Measurements from ENCODE around the gene TCERG1L.

Gene TCERG1L

DNA sequence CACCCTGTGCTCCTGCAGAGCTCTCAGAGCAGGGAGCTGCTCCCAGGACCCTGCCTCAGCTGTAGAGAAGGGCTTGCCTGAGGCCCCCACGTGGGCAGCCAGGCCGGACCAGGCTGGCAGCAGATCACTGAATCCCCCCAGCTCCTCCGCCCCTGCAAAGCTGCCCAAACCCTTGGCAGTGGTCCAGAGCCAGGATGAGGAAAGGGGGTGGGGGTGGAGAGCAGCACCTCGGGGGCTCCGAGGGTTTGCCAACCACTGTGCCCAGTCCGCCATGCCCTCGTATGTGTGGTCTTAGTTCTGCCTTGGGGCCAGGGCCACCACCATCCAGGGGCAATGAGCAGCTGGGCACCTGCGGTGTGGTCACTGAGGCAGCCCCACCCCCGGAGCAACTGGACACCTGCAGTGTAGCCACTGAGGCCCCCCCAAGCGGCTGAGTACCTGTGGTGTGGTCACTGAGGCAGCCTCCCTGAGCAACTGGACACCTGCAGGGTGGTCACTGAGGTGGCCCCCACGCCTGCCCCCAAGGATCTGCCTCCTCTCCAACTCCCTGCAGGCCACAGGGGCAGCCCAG is 90.8 kb downstream of the TCERG1L start:
- DNase-seq, result no peak

DNA sequence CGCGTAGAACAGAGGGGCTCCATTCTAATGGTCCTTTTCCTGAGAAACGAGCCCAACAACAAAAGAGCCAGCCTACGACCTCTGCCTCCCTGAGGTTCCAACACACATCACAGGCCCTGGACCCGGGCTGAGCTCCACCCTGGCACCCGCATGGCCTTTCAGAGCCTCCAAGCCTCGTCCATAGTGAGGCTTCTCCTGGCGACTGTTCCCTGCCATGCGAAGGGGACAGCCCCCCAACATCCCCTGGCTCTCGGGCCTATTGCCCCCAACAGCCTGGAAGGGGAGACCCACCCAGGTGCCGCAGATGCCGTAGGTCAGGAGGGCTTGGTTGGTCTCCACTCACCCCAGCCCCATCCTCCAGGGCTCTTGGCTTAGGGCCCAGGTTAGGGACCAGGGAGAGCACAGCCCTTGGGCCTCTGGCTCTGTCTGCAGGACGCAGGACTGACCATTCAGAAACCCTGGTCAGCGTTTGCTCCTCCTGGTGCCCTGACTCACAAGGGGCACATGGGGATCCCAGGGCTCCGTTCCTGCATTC is 91.5 kb downstream of the TCERG1L start:
- no peak for DNase-seq

DNA sequence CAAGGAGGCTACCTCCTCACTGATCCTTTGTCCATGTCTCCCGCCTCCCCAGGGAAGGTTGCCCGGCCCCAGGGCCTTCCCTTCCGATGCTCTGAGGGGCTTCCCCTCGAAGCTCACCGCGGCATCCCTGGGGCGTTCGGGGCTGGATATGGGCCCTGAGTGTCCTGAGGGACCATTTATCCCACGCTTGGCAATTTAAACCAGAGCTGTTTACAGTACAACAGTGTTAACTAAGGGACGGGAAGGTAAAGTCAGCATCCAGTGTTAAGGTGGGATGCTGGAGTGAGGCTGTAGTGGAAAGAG is 92.0 kb downstream of the TCERG1L start:
- DNase-seq, result no peak

DNA sequence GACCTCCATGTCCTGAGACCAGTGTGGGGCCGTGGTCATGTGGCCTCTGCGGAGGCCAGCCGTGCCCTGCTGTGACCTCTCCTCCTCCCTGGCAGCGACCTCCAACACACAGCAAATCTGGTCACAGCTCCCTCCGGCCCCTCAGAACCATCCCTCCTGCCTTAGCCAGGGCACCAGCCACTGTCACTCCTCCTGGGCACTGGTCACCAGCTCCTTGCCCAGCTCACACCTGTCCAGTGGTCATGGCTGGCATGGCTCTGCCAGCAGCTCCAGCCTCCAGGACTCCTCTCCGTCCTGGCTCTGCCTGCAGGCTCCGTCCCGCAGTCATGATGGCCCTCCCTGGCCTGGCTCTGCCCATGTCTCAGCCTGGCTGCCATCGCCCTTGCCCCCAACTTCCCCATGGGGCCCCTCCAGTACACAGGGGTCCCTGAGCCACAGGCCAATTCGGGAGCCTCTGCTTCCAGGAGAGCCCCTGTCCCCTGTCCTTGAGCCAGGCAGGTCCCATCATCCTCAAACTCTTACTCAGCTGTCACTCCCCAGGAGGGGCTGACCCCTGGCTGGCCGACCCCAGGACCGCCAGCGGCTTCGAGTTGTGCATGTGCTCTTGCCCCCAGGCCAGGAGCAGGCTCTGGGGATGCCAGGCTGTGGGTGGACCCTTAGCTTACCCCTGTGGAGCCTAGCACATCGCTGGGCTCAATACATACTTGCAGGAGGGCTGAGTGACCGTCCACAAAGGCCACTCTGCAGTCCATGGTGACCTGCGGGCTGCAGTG is 92.5 kb downstream of the TCERG1L start:
- no peak for DNase-seq

DNA sequence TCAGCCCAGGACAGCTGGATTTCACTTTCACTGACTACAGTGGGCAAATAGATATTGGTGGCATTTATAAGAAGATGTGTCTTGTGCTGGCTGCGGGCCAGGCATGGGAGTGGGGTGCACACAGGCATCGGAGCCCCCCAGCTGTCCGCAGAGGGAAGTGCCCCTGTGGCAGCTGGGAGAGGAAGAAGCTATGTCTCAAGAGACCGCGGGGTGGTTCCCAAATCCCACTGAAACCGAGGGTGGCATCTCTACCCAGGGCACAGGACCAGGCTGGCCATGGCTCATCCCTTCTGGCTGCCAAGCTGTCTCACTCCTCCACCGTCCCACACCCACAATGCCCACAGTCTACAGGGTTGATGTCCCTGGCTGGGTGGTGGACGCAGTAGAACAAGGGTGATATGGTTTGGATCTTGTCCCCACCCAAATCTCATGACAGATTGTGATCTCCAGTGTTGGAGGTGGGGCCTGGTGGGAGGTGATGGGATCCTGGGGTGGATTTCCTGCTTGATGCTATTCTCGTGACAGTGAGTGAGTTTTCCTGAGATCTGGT is 94.8 kb downstream of the TCERG1L start:
- no peak for DNase-seq

DNA sequence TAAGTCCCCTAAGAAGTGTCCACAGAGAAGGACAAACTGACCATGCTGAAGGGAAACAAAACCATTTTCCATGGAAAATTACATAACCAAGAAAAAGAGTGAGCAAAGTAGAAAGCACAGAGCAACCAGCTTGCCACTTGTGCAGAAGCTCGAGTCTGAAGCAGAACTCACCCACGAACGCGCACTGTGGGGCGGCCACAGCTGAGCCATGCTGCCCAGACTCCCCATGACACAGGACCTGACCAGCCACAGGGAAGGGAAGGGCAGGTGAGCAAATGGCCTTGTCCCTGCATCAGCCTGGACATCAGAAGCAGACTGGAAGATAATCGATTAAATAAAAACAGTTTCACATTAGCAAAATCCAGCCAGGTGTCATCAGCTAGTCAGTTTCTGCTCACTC is 95.7 kb downstream of the TCERG1L start:
- DNase-seq, result no peak

DNA sequence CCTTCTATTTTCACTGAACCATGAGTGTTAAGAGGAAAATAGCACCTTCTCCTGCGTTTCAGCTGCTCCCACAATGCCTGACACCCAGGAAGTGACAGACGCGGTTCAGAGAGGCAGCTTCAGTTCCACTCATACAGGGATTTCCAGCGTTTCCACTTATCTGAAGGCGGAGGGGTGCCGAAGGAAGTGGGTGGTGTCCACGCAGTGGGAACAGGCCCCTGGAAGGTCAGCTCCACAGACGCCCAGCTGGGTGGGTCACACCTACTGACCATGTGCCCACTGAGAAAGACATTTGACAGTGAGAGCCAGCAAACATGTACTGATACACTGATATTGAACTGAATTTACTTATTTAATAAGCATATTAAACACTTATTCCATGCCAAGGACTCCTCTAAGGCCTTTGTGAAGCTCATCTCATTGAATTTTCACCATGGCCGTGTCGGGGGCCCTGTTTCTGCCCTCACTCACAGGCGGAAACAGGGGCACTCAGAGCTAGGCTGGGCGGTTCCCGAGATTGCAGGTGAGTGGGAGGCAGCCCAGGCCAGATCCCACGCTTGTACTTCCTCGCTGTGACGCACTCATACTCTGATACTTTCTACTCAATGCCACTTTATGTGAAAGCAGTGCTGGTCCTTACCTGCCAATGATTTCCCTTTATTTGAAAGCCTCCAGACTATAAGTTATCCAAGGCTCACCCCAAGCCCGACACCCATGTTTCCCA is 96.8 kb downstream of the TCERG1L start:
- DNase-seq, result no peak

DNA sequence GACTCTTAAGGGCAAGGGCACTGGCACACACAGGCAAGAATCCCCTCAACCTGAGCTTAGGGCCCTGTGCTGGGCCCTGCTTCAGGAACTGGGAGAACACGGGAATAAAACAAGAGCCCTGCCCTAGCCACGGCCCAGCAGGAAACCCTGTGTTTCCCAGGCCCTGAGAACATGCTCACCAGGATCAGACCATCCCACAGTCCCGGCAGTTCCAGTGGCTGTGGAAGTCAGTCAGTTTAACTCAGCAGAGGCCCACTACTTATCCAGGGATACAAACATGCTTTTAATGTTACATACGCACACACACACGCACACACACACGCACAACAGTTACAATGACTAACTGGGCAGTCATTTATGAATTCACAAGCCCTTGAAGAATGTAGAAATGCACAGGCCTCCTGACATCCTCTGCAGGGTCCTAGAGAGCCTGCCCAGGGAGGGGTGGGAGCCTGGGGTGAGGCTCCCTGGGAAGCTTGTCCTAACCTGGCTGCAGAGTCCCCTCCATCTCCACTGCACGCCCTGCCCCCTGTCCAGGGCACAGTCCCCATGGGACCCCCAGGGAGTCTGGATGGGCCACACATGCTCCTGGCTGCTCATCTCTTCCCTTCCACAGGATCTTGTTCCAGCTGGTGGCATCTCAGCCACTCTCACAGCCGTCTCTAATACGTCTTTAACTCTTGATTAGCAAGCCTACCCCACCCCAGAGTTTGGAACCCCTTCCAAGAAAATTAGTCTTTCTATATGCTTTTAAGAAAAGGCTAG is 97.6 kb downstream of the TCERG1L start:
- no peak for DNase-seq

DNA sequence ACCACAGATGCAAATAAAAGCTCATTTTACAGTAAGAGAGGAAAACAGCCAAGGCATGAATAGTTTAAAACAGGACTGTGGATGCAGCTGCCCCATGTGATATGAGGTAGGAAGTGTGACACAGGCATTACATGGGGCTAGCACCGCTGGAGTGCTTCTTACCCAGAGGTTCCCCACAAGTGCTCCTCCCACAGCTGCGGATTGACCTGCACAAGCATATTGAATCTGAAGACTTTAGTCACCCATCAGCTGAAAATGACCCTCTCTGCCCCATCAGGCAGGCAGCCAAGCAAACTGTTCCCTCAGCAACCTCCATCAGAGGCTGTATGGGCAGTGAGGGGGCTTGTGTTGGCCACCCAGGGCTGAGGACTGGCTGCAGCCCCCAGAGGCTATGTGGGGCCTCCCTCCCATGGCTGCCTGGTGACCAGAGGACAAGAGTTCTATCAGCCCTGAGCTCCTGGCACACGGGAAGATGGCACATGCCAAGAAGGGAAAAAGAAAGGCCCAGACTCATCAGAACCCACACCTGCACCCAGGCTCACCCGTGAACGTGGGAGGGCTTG is 98.7 kb downstream of the TCERG1L start:
- DNase-seq, result no peak

DNA sequence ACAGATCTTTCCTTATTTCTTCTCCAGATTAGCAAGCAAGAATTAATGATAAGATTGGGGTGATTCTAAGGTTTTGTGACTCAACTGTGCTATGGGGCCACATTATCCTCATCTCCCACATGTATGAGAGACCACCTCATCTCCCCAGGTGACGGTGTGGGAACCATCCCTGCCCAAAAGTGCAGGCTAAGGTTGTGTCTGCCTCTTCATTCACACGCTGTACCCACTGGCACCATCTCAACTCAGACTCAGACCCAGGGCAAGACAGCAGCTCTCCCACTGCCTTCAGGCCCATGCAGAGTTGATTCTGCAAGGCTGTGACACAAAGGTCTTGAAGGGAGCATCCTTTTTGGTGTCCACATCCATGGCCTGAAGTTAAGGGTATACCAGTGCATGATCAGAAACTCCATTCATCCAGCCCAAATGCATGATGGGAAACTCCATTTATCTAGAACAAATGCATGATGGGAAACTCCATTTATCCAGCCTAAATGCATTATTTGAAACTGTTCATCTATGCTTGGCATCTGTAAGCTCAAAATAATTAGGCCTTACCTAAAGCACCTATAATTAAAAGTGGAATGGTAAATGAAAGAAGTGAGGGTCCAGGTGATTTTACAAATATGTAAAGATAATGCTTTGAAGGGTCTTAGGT is 99.4 kb downstream of the TCERG1L start:
- DNase-seq, result no peak

DNA sequence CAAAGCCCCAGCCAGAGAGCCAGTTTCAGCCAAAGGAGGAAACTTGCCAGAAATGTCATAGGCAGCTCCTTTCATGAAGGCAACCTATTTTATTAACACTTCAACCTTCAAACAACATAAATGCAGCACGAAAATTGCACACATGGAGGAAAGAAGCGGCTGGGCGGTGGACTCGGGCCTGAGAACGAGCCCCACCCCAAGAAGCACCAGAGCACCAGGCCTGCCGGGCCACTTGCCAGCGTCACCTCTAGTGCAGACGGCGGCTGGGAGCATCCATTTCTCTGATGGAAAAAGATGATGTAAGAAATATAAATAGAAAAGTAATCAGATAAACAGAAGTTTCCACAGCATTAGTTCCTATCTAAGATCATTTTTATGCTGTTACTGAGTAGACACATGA is 100.0 kb downstream of the TCERG1L start:
- DNase-seq, result no peak

DNA sequence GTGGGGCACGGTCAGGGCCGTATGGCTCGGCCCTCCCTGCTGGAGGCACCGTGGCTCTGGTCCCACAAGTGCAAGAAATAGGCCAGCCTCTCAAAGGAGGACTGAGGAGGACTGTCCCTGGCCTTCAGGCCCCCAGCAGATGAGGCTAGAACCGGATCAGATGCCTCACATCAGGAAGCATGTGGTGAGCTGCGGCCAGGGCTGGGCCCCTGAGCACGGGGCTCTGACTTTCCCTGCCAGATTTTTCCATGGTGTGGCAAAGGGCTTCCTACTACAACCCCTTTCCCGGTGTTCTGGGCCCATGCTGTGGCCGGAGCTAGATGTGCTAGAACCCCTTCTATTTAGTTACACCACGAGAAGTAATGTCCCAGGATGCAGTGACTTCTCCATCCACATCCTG is 100.4 kb downstream of the TCERG1L start:
- no peak for DNase-seq

DNA sequence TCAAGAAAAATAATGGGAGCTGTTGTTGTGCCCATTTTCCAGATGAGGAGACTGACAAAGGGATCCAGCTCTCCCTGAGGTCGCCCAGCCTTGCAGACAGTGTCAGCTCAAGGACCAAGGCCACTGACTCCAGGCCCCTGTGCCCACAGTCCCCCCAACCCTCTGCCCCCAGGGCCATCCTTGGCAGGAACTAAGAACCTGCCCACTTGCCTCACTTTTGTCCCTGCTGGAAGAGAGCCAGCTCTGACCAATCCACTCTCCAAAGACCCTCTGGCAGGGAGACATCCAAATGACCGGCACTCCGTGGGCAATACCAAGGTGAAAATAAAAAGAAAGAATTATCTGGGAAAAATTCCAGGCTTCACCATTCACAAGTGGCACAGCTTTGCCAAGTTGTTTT is 101.3 kb downstream of the TCERG1L start:
- DNase-seq, result no peak

DNA sequence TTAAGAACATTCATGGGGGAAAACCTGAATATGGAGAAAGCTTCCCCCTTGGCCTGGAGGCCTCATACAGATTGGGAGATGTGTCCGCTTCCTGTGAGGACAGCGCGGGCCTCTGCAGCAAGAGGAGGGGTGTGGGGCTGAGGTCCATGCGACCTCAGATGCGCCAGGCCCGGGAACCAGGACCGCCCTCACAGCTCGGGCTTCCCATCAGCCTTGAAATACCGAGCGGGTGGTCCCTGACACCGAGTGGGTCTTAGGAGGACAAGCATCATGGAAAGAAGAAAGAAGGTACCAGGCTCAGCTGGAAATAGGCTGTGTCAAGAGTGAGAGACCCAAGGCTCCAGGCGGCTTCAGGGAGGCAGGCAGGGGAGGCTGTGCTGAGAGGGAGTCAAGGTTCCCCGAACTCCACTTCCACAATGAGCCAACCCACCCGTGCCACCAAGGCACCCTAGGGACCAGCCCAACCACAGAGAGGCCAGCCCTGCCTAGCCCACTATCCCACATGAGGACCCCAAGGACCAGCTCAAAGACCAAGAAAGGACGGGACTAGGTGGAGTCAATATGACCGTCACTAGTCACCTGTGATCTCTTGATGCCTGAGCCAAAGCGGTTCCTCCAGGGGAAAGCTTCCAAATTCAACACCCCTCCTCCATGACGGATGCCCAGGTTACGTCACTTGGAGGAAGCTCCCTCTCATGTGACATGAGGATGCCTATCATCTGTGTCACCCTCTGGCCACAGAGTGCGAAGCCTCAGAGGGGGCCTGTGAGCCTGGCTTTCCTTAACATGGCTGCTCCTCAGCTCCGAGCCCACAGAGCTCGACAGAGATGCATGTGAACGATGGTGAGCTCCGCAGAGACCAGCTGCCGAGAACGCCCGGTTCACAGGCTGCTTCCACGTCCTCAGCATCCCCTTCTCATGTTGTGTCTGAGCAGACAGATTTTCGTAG is 103.7 kb downstream of the TCERG1L start:
- DNase-seq, result no peak

DNA sequence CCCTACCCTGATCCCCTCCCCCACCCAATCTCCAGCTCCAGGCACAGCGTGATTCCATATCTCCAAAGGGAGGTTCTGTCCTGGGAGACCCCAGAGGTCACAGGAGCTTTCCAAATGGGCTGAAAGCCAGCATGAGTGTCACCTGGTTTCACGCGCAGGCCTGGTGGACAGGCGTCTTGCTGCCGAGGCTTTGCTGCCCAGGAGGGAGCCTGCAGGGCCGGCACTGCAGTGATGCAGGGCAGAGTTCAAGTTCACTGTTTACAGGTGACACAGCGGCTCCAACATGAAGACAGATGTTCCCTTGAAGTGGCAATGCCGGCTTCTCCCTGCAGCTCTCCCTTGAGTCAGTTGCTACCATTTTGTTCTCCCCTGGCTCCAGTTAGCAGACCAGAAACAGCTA is 104.3 kb downstream of the TCERG1L start:
- no peak for DNase-seq

DNA sequence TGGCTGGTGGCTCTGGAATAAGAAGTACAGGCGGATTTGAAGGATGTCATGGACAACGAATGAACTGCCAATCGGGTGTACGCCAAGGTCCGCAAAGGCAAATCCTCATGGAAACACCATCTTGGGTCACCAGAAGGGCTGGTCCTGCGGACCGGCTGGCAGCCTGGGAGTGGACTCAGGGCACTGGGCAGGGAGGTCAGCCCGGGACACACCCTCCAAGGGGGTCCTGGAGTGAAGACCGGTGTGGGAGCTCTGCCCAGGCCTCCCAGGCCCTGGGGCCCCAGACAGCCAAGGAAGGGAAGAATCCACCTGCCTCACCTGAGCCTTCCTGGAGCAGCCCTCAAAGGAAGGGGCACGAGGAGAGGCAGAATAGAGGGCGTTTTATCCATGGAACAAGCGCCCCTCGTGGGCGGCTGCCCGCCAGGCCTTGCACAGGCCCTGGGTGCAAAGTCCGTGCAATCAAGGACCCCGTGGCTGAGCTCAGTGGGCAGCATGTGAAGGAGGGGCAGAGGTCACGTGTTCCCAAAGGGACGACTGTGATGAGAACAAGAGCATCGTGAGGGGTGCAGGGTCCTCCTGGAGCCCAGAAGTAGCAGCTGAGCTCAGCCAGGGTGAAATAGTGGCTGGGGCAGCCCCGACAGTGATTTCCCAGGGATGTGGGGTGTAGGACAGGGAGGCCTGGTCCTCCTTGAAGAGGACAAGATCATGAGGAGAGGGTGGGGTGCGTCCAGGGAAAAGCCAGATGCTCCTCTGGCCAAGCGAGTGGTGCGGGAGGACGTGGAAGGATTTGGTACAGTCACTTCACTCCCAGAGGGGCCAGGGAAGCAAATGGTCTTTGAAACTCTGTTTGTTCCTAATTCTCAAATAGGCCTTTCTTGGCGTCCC is 105.2 kb downstream of the TCERG1L start:
- DNase-seq, result no peak

DNA sequence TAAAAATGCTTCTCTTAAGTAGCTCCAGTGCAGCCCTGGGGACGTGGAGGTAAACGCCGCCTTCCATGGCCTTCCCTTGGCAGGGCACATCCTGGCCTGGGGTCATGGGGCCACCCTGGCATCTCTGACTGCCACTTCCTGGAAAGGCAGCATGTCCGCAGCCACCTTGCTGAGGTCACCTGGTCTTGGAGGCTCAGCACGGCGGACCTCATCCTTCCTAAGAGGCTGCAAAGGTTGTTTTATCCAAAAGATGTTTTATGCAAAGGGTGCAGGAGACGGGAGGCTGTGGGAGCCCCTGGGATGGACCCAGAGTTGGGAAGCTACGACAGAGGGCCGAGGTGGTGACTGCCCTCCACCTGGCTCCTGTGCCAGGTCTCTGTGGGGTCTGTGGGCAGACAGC is 106.0 kb downstream of the TCERG1L start:
- no peak for DNase-seq

DNA sequence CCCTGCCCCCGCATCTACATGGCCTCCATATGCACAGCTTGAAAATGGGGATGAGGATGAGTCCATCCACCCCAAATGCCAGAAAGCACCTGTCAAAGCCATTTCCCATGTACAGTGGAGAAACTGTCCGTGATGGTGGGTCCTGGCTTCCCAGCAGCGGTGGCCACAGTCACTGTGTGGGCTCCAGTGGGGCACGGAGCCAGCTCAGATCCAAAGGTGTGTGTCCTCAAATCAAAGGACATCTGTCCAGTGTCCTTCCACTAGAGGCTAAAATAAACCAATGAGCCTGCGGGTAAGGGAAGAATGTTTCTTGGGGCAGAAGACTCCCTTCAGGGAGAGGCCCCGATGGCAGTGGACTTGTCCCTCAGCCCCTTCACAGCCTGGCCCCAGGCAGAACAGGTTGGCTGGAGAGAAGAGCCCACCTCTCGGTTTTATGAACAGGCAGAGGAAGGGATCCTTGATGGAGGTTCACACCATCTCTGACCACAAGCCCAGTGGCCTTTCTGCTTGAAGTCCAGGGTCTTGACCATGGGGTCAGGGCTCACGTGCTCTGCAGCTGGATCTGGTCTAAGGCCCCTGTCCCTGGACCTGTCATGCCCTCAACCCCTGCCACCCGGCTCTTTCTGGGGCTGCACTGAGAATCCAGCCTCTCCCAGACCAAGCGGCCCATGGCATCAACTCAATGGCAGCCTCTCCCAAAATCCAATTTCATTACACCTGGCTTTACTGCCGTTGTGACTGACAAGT is 106.9 kb downstream of the TCERG1L start:
- DNase-seq, result no peak

Measured in GDM1 (cell line).